OCI-LY1 (cell line): ENCODE measurements around the gene PILRA.
"Not testable (repeated sequence)": the region's sequence is repeated elsewhere in the genome, so short reads cannot be mapped to it uniquely, and the experiment has no call there.

Source experiments
- H2AFZ ChIP-seq: fragments of 200-600 bp; sonication (generic), shearing (Covaris generic); 2 replicates; pipeline ENCODE4 v1.6.0; 2014; ENCODE audit warnings: antibody characterized with exemption, mild to moderate bottlenecking, low read length
- H3F3A ChIP-seq: fragments of 200-600 bp; sonication (generic), shearing (Covaris generic); 2 replicates; pipeline ENCODE4 v1.6.0; 2014; ENCODE audit warnings: mild to moderate bottlenecking, antibody characterized with exemption, low read length, moderate library complexity; ENCODE audit not compliant: insufficient read depth
- H3K27ac ChIP-seq: fragments of 200-600 bp; sonication (generic); 2 replicates; pipeline ENCODE4 v1.5.1; 2014; ENCODE audit warnings: low read length, mixed run types, mild to moderate bottlenecking, low read depth; ENCODE audit not compliant: poor library complexity, severe bottlenecking
- H3K27me3 ChIP-seq: fragments of 200-600 bp; sonication (generic); 2 replicates; pipeline ENCODE4 v1.6.0; 2014; ENCODE audit warnings: antibody characterized with exemption, mild to moderate bottlenecking, low read length, moderate library complexity; ENCODE audit not compliant: insufficient read depth
- H3K36me3 ChIP-seq: fragments of 200-600 bp; sonication (generic); 2 replicates; pipeline ENCODE4 v1.6.1; 2014; ENCODE audit warnings: mild to moderate bottlenecking, antibody characterized with exemption, low read length, moderate library complexity, mixed read lengths; ENCODE audit not compliant: insufficient read depth
- H3K4me1 ChIP-seq: fragments of 200-600 bp; sonication (generic); 2 replicates; pipeline ENCODE4 v1.5.1; 2014; ENCODE audit warnings: mild to moderate bottlenecking, low read length, moderate library complexity; ENCODE audit not compliant: insufficient read depth, severe bottlenecking
- H3K4me2 ChIP-seq: fragments of 200-600 bp; sonication (generic), shearing (Covaris generic); 2 replicates; pipeline ENCODE4 v1.6.1; 2014; ENCODE audit warnings: low read length
- H3K4me3 ChIP-seq: fragments of 200-600 bp; sonication (generic); 2 replicates; pipeline ENCODE4 v1.5.1; 2014; ENCODE audit warnings: low read length, low read depth, mild to moderate bottlenecking, mixed read lengths; ENCODE audit not compliant: poor library complexity, severe bottlenecking
- H3K79me2 ChIP-seq: fragments of 200-600 bp; shearing (Covaris generic); 2 replicates; pipeline ENCODE4 v1.6.1; 2016; ENCODE audit warnings: mixed run types, low read length, mixed read lengths; ENCODE audit not compliant: insufficient read depth
- H3K9ac ChIP-seq: fragments of 200-600 bp; sonication (generic), shearing (Covaris generic); 2 replicates; pipeline ENCODE4 v1.6.1; 2014; ENCODE audit warnings: mild to moderate bottlenecking, low read length, mixed read lengths
- H3K9me2 ChIP-seq: fragments of 200-600 bp; sonication (generic), shearing (Covaris generic); 2 replicates; pipeline ENCODE4 v1.6.1; 2014; ENCODE audit warnings: low read depth, mild to moderate bottlenecking, low read length, mixed read lengths
- H3K9me3 ChIP-seq: fragments of 200-600 bp; shearing (Covaris generic); 2 replicates; pipeline ENCODE4 v1.6.1; 2014; ENCODE audit warnings: low read length, mixed read lengths
- H4K20me1 ChIP-seq: fragments of 200-600 bp; sonication (generic), shearing (Covaris generic); 2 replicates; pipeline ENCODE4 v1.6.0; 2016; ENCODE audit warnings: mild to moderate bottlenecking, low read length; ENCODE audit not compliant: insufficient read depth
- CTCF ChIP-seq: fragments of 200-600 bp; sonication (generic), shearing (Covaris generic); IDR thresholded peaks from 2 replicates; pipeline ENCODE4 v1.5.1; 2017; ENCODE audit warnings: mild to moderate bottlenecking, antibody characterized with exemption, low read length, moderate library complexity, mixed read lengths
- EZH2 ChIP-seq: fragments of 200-600 bp; sonication (generic), shearing (Covaris generic); IDR thresholded peaks from 2 replicates; pipeline ENCODE4 v1.8.0; 2017; ENCODE audit warnings: borderline replicate concordance, mixed run types, mild to moderate bottlenecking, antibody characterized with exemption, low read length, moderate library complexity, mixed read lengths

The PILRA gene

GRCh38 chr7:100435401-100436304 is 62.4 kb downstream of the PILRA start:
- 0 out of 2 replicates have a peak, but pooled peaks cover 9% of the 10 kb centered on the region for H3F3A ChIP-seq
- H3K4me1 ChIP-seq, result peaks cover 55% of the 10 kb centered on the region
- H3K9me3 ChIP-seq, result no peaks in the 10 kb centered on the region
- H3K4me2 ChIP-seq, result peak overlapping the region; percentile 93
- H3K9me2 ChIP-seq, result no peaks in the 10 kb centered on the region
- no peak overlapping the region for H2AFZ ChIP-seq
- peaks cover 6% of the 10 kb centered on the region; the same call in 1 of the 2 replicates for H3K79me2 ChIP-seq
- no peaks in the 10 kb centered on the region for H4K20me1 ChIP-seq
- TF ChIP-seq CTCF (no peak), EZH2 (no peak)
- H3K4me3 ChIP-seq, result peak overlapping the region; percentile 84
- no peaks in the 10 kb centered on the region for H3K27me3 ChIP-seq
- H3K9ac ChIP-seq, result peak overlapping the region; percentile 91
- peaks cover 52% of the 10 kb centered on the region for H3K36me3 ChIP-seq
- peak overlapping the region; percentile 92 for H3K27ac ChIP-seq

- Histone ChIP-seq H3K36me3 (peaks cover 34% of the 10 kb centered on the region), H3K9me2 (no peaks in the 10 kb centered on the region), H3K27ac (peak overlapping the region; percentile 65), H4K20me1 (no peaks in the 10 kb centered on the region), H3F3A (0 out of 2 replicates have a peak, but pooled peaks cover 5% of the 10 kb centered on the region), H3K79me2 (peaks cover 6% of the 10 kb centered on the region; the same call in 1 of the 2 replicates), H3K9ac (peak overlapping the region; percentile 65; the same call in 1 of the 2 replicates), H2AFZ (no peak overlapping the region), H3K27me3 (no peaks in the 10 kb centered on the region), H3K9me3 (no peaks in the 10 kb centered on the region), H3K4me3 (peak overlapping the region; percentile 84), H3K4me2 (peak overlapping the region; percentile 93; the same call in 1 of the 2 replicates), H3K4me1 (peaks cover 37% of the 10 kb centered on the region)
- TF ChIP-seq EZH2, result no peak
- no peak for TF ChIP-seq CTCF
Measured at GRCh38 chr7:100437150-100438100, 64.1 kb downstream of the PILRA start.

DNA sequence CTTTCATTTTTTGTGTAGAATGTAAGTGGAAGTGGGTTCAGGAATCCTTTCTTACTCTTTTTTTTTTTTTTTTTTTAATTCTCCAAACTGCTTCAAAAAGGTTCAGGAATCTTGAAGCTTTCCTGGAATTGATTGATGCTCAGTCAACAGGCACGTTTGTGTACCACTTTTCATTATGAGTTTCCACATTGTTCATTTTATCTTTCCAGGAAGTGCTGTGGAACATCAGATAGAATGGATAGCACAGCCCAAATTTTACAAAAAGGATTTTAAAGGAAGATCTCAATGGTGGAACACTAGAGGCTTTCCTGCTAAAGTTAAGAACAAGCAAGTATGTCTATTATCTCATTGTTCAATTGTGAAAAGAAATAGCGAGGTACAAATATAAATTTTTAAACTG is 64.9 kb downstream of the PILRA start:
- Histone ChIP-seq H3K9me2 (no peaks in the 10 kb centered on the region), H3F3A (0 out of 2 replicates have a peak, but pooled peaks cover 4% of the 10 kb centered on the region), H3K4me1 (peaks cover 29% of the 10 kb centered on the region), H3K27ac (no peak overlapping the region), H3K9ac (no peak overlapping the region), H3K9me3 (no peaks in the 10 kb centered on the region), H3K4me3 (no peak overlapping the region), H3K27me3 (no peaks in the 10 kb centered on the region), H4K20me1 (no peaks in the 10 kb centered on the region), H3K36me3 (peaks cover 27% of the 10 kb centered on the region), H3K79me2 (peaks cover 6% of the 10 kb centered on the region; the same call in 1 of the 2 replicates), H2AFZ (no peak overlapping the region), H3K4me2 (no peak overlapping the region)
- no peak for TF ChIP-seq CTCF
- TF ChIP-seq EZH2, result no peak

GRCh38 chr7:100438731-100439130 is 65.4 kb downstream of the PILRA start:
- not testable (repeated sequence) for H3K27me3 ChIP-seq, H3K4me3 ChIP-seq, H3K4me2 ChIP-seq, H3K9me3 ChIP-seq, H3K79me2 ChIP-seq, H2AFZ ChIP-seq, H3K9me2 ChIP-seq, H4K20me1 ChIP-seq, H3K27ac ChIP-seq, H3F3A ChIP-seq, H3K9ac ChIP-seq
- peaks cover 21% of the 10 kb centered on the region for H3K36me3 ChIP-seq
- H3K4me1 ChIP-seq, result peaks cover 24% of the 10 kb centered on the region
